C1 segment of cervical spinal cord (tissue), 14 donors: Measurements from ENCODE around the gene JMJD6.
"Not testable (repeated sequence)": the region's sequence is repeated elsewhere in the genome, so short reads cannot be mapped to it uniquely, and the experiment has no call there.

Source experiments
- DNase-seq, 14 donors: peaks; one replicate each; lab custom pipeline; 2025; lab: John Stamatoyannopoulos, UW

The JMJD6 gene

GRCh38 chr17:76716146-76716838 is 10.1 kb downstream of the JMJD6 start:
- peak in 3 of 14 donors; percentile 14 to 36 (median 35) for DNase-seq

GRCh38 chr17:76715496-76715830 is 10.9 kb downstream of the JMJD6 start:
- DNase-seq: no peak

GRCh38 chr17:76714822-76715495 is 11.4 kb downstream of the JMJD6 start:
- DNase-seq: peak in 7 of 14 donors; percentile 13 to 53 (median 30)

GRCh38 chr17:76714336-76714735 is 12.1 kb downstream of the JMJD6 start:
- no peak for DNase-seq

- DNase-seq: no peak
These were observed 12.6 kb downstream of the JMJD6 start for GRCh38 chr17:76713765-76714164.

GRCh38 chr17:76712321-76712720 is 14.1 kb downstream of the JMJD6 start:
- not testable (repeated sequence) for DNase-seq

GRCh38 chr17:76710863-76711611 is 15.4 kb downstream of the JMJD6 start, which contains the start of gene MXRA7:
Gene MXRA7, minus strand, starts transcription at chr17:76710965. Its CDS starts 19 bp downstream, at chr17:76710946.
- peak in 11 of 14 donors; percentile 43 to 81 (median 48) for DNase-seq

- peak in 3 of 14 donors; percentile 34 to 43 (median 37) for DNase-seq
These were observed 16.2 kb downstream of the JMJD6 start for GRCh38 chr17:76709951-76710862.

- DNase-seq: peak in 9 of 14 donors; percentile 22 to 71 (median 55)
These were observed 17.1 kb downstream of the JMJD6 start for GRCh38 chr17:76709077-76709950.

- DNase-seq: peak in 9 of 14 donors; percentile 33 to 68 (median 54)
These were observed 18.2 kb downstream of the JMJD6 start for GRCh38 chr17:76707985-76708807.

- DNase-seq: no peak
These were observed 19.6 kb downstream of the JMJD6 start for GRCh38 chr17:76706817-76707216.

GRCh38 chr17:76704805-76705204 is 21.6 kb downstream of the JMJD6 start:
- no peak for DNase-seq

GRCh38 chr17:76702941-76703637 is 23.3 kb downstream of the JMJD6 start:
- no peak for DNase-seq

- no peak for DNase-seq
These were observed 24.3 kb downstream of the JMJD6 start for GRCh38 chr17:76702076-76702475.

GRCh38 chr17:76701471-76701967 is 24.9 kb downstream of the JMJD6 start:
- no peak for DNase-seq

- DNase-seq: peak in 2 of 14 donors; percentile 32 to 65
These were observed 25.6 kb downstream of the JMJD6 start for GRCh38 chr17:76700617-76701470.

GRCh38 chr17:76700270-76700616 is 26.2 kb downstream of the JMJD6 start:
- DNase-seq: no peak
